Breast epithelium (tissue), 3 donors: ENCODE data around the gene CNTN5.

ENCODE experiments used
- POLR2A ChIP-seq: fragments of 450-650 bp; IDR thresholded peaks from one replicate; pipeline ENCODE4 v1.6.1; 2016; ENCODE audit warnings: antibody characterized with exemption, mild to moderate bottlenecking, moderate library complexity
- POLR2AphosphoS5 ChIP-seq, 3 donors: sonication (generic); formaldehyde crosslinking; IDR thresholded peaks; one replicate each; pipeline ENCODE4 v1.6.1; 2017; ENCODE audit warnings: antibody characterized with exemption in 3 of 3
- TF ChIP-seq, protein P1 (sequence below), 3 donors: fragments of 450-650 bp; IDR thresholded peaks; one replicate each; pipeline ENCODE4 v1.5.1; 2016 to 2017; ENCODE audit warnings: antibody characterized with exemption in 3 of 3, mild to moderate bottlenecking in 3 of 3, moderate library complexity in 3 of 3

DNA sequence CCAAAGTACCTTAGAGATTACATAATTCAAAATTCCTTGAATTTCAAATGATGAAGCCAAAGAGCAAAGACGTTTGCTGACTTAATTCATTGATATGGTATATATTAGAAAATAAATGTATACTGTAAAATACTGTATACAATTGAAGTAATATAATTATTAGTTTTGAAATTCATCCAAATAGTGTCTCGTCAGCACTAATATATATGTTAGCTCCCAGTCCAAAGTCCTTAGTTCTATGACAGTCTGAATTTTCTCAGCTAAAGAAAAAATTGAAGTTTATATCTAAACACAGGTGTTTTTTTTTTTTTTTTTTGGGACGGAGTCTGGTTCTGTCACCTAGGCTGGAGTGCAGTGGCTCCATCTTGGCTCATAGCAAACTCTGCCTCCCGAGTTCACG, 431.3 kb downstream of the CNTN5 start:
- no peak for TF ChIP-seq POLR2AphosphoS5 (IDR thresholded peaks at IDR 0.05)
- TF ChIP-seq POLR2A, result no peak
- TF ChIP-seq, protein P1, sequence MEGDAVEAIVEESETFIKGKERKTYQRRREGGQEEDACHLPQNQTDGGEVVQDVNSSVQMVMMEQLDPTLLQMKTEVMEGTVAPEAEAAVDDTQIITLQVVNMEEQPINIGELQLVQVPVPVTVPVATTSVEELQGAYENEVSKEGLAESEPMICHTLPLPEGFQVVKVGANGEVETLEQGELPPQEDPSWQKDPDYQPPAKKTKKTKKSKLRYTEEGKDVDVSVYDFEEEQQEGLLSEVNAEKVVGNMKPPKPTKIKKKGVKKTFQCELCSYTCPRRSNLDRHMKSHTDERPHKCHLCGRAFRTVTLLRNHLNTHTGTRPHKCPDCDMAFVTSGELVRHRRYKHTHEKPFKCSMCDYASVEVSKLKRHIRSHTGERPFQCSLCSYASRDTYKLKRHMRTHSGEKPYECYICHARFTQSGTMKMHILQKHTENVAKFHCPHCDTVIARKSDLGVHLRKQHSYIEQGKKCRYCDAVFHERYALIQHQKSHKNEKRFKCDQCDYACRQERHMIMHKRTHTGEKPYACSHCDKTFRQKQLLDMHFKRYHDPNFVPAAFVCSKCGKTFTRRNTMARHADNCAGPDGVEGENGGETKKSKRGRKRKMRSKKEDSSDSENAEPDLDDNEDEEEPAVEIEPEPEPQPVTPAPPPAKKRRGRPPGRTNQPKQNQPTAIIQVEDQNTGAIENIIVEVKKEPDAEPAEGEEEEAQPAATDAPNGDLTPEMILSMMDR (IDR thresholded peaks at IDR 0.05), result no peak
